ENCODE results near the gene TRA2B.

Gene TRA2B

DNA sequence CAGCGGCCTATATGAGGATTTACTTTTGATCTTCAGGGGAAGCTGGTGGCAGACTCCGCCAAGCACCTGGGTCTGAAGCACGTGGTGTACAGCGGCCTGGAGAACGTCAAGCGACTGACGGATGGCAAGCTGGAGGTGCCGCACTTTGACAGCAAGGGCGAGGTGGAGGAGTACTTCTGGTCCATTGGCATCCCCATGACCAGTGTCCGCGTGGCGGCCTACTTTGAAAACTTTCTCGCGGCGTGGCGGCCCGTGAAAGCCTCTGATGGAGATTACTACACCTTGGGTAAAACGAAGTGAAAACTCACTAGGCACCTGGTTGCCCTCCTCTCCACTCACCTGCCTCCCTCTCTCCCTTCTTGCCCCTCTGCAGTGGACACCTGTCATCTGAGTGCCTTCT lies 33.8 kb upstream of the TRA2B start:
- Histone ChIP-seq H3K27ac (ENCODE audit: low read depth, low read length) (no peak overlapping the region), H3K9me3 (ENCODE audit: low read length) (no peaks in the 10 kb centered on the region), H3K9ac (ENCODE audit: low read length) (no peak overlapping the region), H3K36me3 (ENCODE audit: insufficient read depth, low read length) (no peaks in the 10 kb centered on the region), H3K27me3 (ENCODE audit: control insufficient read depth in 1 of 2, insufficient read depth in 2 of 2, low read length in 2 of 2) (no peaks in the 10 kb centered on the region), H3K4me3 (ENCODE audit: low read depth in 1 of 2, low read length in 2 of 2) (no peak overlapping the region), H3K4me1 (ENCODE audit: insufficient read depth, low read length) (no peaks in the 10 kb centered on the region)

DNA sequence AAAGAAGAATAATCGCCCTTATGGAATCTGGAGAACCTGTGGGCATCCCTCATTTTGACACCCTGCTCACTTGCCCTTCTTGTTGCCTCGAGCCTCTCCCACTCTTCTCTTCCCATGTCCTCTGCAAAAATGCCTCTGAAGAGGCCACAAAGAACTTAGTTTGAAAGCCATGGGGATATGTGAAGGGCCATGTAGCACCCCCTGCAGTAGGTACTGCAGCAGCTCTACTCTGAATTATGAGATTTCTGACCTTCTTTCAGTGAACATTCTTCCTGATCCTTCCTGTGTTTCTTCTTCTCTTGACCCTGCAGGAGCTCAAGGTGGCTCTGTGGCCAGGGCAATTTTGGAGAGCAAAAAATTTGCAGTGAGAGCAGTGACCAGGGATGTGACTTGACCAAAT lies 30.4 kb upstream of the TRA2B start:
- H3K9me3 ChIP-seq (ENCODE audit: low read length), result no peaks in the 10 kb centered on the region
- no peaks in the 10 kb centered on the region for H3K27me3 ChIP-seq (ENCODE audit: control insufficient read depth in 1 of 2, insufficient read depth in 2 of 2, low read length in 2 of 2)
- no peak overlapping the region for H3K9ac ChIP-seq (ENCODE audit: low read length)
- H3K4me1 ChIP-seq (ENCODE audit: insufficient read depth, low read length), result no peaks in the 10 kb centered on the region
- H3K4me3 ChIP-seq (ENCODE audit: low read depth in 1 of 2, low read length in 2 of 2), result no peak overlapping the region
- no peaks in the 10 kb centered on the region for H3K36me3 ChIP-seq (ENCODE audit: insufficient read depth, low read length)
- no peak overlapping the region for H3K27ac ChIP-seq (ENCODE audit: low read depth, low read length)

DNA sequence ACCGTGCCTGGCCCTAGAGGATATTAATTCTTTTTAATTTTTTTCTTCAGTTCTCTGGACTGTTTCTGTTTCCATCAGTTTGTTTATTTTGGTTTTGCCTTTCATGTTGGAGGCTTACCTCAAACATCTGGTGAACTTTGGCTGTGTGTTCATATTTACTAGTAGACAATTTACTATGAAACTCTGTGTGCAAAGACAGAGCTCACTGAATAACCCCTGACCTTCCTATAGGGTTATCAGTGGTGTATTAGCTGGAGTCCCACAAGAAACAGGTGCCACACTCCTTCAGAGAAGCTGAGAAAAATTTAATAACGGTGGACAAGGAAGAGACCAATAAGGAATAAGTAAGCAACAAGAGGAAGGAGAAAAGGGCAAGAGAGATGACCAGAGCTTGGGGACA lies 28.8 kb upstream of the TRA2B start:
- Histone ChIP-seq H3K9me3 (ENCODE audit: low read length) (no peaks in the 10 kb centered on the region), H3K4me3 (ENCODE audit: low read depth in 1 of 2, low read length in 2 of 2) (no peak overlapping the region), H3K27ac (ENCODE audit: low read depth, low read length) (no peak overlapping the region), H3K4me1 (ENCODE audit: insufficient read depth, low read length) (no peaks in the 10 kb centered on the region), H3K9ac (ENCODE audit: low read length) (no peak overlapping the region), H3K27me3 (ENCODE audit: control insufficient read depth in 1 of 2, insufficient read depth in 2 of 2, low read length in 2 of 2) (no peaks in the 10 kb centered on the region), H3K36me3 (ENCODE audit: insufficient read depth, low read length) (no peaks in the 10 kb centered on the region)

DNA sequence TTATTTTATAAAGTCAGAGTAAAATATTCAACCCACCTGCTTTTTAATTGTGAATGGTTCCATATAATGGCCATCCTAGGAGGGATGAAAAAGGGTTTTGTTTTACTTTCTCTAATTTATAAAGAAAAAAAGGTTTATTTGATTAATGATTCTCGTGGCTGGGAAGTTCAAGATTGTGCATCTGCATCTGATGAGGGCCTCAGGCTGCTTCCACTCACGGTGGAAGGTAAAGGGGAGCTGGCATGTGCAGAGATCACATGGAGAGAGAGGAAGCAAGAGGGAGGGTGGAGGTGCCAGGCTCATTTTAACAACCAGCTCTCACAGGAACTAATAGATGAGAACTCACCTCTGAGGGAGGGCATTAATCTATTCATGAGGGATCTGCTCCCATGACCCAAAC lies 27.7 kb upstream of the TRA2B start:
- H3K36me3 ChIP-seq (ENCODE audit: insufficient read depth, low read length), result no peaks in the 10 kb centered on the region

DNA sequence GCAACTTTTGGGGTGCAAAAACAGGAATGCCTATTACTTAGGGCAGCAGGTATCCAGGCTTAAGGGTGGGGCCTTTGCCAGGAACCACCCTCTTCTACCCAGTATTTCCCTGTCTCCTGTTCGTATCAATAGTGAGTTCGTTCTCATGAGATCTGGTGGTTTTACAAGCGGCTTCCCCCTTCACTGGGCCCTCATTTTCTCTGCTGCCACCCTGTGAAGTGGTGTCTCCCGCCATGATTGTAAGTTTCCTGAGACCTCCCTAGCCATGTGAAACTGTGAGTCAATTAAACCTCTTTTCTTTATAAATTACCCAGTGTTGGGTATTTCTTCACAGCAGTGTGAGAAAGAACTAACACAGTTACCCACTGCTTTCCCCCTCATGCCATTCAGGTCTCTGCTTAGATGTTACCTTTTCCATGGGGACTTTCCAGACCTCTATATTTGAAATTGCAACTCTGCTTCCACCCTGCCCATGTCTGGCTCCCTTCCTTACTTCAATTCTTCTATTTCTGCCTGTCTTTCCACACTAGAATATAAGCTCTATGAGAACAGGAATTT lies 23.9 kb upstream of the TRA2B start:
- no peak overlapping the region for H3K9ac ChIP-seq (ENCODE audit: low read length)
- H3K27me3 ChIP-seq (ENCODE audit: control insufficient read depth in 1 of 2, insufficient read depth in 2 of 2, low read length in 2 of 2), result no peaks in the 10 kb centered on the region
- H3K36me3 ChIP-seq (ENCODE audit: insufficient read depth, low read length), result no peaks in the 10 kb centered on the region
- no peaks in the 10 kb centered on the region for H3K4me1 ChIP-seq (ENCODE audit: insufficient read depth, low read length)
- no peak overlapping the region for H3K4me3 ChIP-seq (ENCODE audit: low read depth in 1 of 2, low read length in 2 of 2)
- no peaks in the 10 kb centered on the region for H3K9me3 ChIP-seq (ENCODE audit: low read length)
- no peak overlapping the region for H3K27ac ChIP-seq (ENCODE audit: low read depth, low read length)

More for the DNA sequence above, 27.7 kb upstream of the TRA2B start:
- Histone ChIP-seq H3K4me3 (ENCODE audit: low read depth in 1 of 2, low read length in 2 of 2) (no peak overlapping the region), H3K9me3 (ENCODE audit: low read length) (no peaks in the 10 kb centered on the region), H3K9ac (ENCODE audit: low read length) (no peak overlapping the region), H3K27me3 (ENCODE audit: control insufficient read depth in 1 of 2, insufficient read depth in 2 of 2, low read length in 2 of 2) (no peaks in the 10 kb centered on the region), H3K4me1 (ENCODE audit: insufficient read depth, low read length) (no peaks in the 10 kb centered on the region), H3K27ac (ENCODE audit: low read depth, low read length) (no peak overlapping the region)

DNA sequence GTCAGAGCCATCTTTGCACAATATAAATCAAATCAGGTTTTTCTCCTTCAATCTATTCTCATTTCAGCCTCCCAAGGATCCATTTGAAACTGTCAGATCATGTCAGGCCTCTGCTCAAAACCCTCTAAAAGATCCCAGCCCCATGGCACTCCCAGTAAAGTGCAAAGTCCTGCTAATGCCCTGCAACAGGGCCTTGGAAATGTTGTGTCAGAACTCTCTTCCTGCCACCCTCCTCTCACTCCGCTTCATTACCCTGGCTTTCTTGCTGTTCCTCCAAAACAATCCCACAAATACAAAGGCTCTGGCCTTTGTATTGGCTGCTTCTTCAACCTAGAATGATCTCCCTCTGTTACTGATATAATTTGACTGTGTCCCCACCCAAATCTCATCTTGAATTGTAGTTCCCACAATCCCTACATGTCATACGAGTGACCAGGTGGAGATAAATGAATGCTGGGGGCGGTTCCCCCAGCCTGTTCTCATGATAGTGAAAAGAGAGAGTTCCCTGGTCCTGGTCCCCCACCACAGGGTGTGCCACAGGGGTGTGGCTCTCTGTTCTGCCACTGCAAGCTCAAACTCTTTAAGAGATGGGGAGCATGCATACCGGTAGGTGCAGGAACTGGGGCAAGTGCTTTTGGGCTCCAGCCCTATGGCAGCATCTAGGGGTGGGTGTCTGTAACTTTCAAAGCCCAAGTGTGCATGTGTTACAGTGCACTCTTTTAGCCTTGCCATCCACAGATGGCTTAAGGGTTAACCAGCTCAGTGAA lies 22.9 kb upstream of the TRA2B start:
- H3K4me3 ChIP-seq (ENCODE audit: low read depth in 1 of 2, low read length in 2 of 2), result no peak overlapping the region
- H3K27ac ChIP-seq (ENCODE audit: low read depth, low read length), result no peak overlapping the region
- no peaks in the 10 kb centered on the region for H3K36me3 ChIP-seq (ENCODE audit: insufficient read depth, low read length)
- no peak overlapping the region for H3K9ac ChIP-seq (ENCODE audit: low read length)
- no peaks in the 10 kb centered on the region for H3K4me1 ChIP-seq (ENCODE audit: insufficient read depth, low read length)
- H3K9me3 ChIP-seq (ENCODE audit: low read length), result no peaks in the 10 kb centered on the region
- no peaks in the 10 kb centered on the region for H3K27me3 ChIP-seq (ENCODE audit: control insufficient read depth in 1 of 2, insufficient read depth in 2 of 2, low read length in 2 of 2)

DNA sequence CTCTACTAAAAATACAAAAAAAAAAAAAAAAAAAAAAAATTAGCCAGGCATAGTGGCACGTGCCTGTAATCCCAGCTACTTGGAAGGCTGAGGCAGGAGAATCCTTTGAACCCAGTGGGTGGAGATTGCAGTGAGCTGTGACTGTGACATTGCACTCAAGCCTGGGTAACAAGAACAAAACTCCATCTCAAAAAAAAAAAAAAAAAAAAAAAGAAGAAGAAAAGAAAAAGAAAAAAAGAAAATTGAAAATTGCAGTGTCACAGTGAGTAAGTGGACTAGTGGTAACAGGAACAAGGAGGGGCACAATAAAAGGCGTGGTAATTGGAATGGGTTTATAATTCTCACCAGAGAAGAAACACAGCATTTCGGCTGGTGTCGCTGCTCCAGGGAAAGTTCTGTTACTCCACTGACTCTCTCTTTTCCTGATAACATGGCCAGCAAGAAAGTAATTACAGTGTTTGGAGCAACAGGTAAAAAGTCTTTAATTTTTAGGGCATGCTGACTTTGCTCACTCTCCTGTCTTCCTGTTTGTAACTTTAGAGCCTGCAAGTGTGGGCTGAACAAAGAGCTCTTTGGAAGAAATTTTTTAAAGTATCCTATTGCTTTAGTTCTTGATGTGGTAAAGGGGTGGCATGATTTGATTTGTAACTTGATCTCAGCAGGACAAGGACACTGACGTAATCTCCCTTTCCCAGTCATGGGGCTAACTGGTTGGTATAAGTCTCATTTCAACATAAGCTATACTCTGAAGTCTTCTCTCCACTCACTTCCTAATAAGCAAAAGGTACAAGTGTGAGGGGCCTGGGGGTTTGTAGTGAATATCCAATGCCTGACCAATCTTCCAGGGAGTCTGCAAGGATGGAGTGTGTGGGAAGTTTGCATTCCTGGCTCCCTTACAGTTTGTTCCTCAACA lies 22.1 kb upstream of the TRA2B start:
- Histone ChIP-seq H3K36me3 (ENCODE audit: insufficient read depth, low read length) (no peaks in the 10 kb centered on the region), H3K27ac (ENCODE audit: low read depth, low read length) (no peak overlapping the region), H3K9me3 (ENCODE audit: low read length) (no peaks in the 10 kb centered on the region), H3K9ac (ENCODE audit: low read length) (no peak overlapping the region), H3K4me3 (ENCODE audit: low read depth in 1 of 2, low read length in 2 of 2) (no peak overlapping the region), H3K4me1 (ENCODE audit: insufficient read depth, low read length) (no peaks in the 10 kb centered on the region), H3K27me3 (ENCODE audit: control insufficient read depth in 1 of 2, insufficient read depth in 2 of 2, low read length in 2 of 2) (no peaks in the 10 kb centered on the region)

DNA sequence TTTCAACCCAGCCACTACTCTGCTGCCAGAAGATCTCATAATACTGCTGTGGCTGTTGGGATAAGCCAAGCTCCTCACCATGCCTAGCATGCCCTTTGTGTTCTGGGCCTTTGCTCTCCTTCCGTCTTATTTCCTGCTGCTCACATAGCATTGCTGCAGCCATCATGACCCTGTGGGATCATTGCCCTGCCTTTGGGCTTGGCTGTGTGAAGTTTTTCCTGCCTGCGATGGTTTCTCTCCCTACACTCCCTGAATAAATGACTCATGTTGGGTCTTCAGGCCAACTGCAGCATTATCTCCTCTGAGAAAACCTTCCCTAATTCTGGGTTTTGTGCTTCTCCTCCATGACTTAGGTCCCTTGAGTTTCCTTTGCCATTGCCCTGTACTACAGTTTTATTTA lies 20.8 kb upstream of the TRA2B start:
- Histone ChIP-seq H3K27ac (ENCODE audit: low read depth, low read length) (no peak overlapping the region), H3K9me3 (ENCODE audit: low read length) (no peaks in the 10 kb centered on the region), H3K4me1 (ENCODE audit: insufficient read depth, low read length) (no peaks in the 10 kb centered on the region), H3K36me3 (ENCODE audit: insufficient read depth, low read length) (no peaks in the 10 kb centered on the region), H3K4me3 (ENCODE audit: low read depth in 1 of 2, low read length in 2 of 2) (no peak overlapping the region), H3K9ac (ENCODE audit: low read length) (no peak overlapping the region), H3K27me3 (ENCODE audit: control insufficient read depth in 1 of 2, insufficient read depth in 2 of 2, low read length in 2 of 2) (no peaks in the 10 kb centered on the region)

DNA sequence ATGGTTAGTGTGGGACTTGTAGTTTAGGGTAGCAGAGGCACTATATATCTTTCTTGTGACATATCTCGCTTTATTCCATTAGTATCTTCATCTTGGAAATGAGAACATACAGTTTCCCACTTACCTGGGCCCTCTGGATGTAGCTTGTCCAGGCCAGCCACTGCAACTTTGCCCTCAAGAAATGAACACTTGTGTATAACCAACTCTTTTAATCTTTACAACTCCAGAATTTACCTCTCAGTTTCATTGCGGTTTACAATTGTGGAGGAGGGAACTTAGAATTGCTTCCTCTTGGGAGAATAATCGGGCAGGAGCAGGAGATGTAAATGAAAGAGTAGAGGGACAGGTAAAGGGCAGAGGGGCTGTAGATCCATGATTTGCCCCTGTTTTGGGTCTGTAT lies 18.4 kb upstream of the TRA2B start:
- H3K27ac ChIP-seq (ENCODE audit: low read depth, low read length), result no peak overlapping the region
- no peaks in the 10 kb centered on the region for H3K4me1 ChIP-seq (ENCODE audit: insufficient read depth, low read length)
- H3K9me3 ChIP-seq (ENCODE audit: low read length), result no peaks in the 10 kb centered on the region

DNA sequence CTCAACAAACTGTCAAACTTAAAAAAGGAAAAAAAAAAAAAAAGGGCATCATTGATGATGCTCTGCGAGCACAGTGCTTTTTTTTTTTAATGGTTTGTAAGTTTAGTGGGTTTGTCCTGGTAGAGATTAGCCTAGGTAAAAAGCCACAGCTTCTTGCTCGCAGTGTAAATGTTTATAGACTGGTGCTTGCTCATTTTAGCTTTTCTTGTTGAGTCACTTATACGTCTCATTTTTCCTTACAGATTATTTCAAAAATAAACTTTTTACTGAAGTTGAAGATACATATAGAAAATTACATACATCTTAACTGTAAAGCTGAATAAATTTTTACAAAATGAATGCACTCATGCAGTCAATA lies 16.5 kb upstream of the TRA2B start:
- H3K9ac ChIP-seq (ENCODE audit: low read length), result no peak overlapping the region

More for the DNA sequence above, 18.4 kb upstream of the TRA2B start:
- no peak overlapping the region for H3K9ac ChIP-seq (ENCODE audit: low read length)
- H3K36me3 ChIP-seq (ENCODE audit: insufficient read depth, low read length), result no peaks in the 10 kb centered on the region
- H3K27me3 ChIP-seq (ENCODE audit: control insufficient read depth in 1 of 2, insufficient read depth in 2 of 2, low read length in 2 of 2), result no peaks in the 10 kb centered on the region
- H3K4me3 ChIP-seq (ENCODE audit: low read depth in 1 of 2, low read length in 2 of 2), result no peak overlapping the region

DNA sequence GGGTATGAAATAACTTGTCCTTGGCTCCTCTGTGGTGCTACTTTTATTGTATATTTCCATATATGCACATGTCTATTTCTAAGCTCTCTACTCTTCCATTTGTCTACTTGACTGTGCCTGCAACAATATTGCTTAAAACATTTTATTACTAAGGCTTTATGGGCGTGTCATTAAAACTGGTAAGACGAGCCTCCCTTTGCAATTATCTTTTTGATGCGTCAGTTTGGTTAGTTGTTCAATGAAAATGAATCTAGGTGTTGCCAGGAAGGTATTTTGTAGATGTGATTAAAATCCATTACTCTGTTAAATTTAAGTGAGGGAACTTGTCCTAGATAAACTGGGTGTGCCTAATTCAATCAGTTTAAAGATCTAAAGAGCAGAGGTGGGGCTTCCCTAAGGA lies 12.9 kb upstream of the TRA2B start:
- Histone ChIP-seq H3K27me3 (ENCODE audit: control insufficient read depth in 1 of 2, insufficient read depth in 2 of 2, low read length in 2 of 2) (no peaks in the 10 kb centered on the region), H3K4me3 (ENCODE audit: low read depth in 1 of 2, low read length in 2 of 2) (no peak overlapping the region), H3K27ac (ENCODE audit: low read depth, low read length) (no peak overlapping the region), H3K4me1 (ENCODE audit: insufficient read depth, low read length) (no peaks in the 10 kb centered on the region), H3K9me3 (ENCODE audit: low read length) (no peaks in the 10 kb centered on the region), H3K36me3 (ENCODE audit: insufficient read depth, low read length) (no peaks in the 10 kb centered on the region), H3K9ac (ENCODE audit: low read length) (no peak overlapping the region)

More for the DNA sequence above, 16.5 kb upstream of the TRA2B start:
- Histone ChIP-seq H3K9me3 (ENCODE audit: low read length) (no peaks in the 10 kb centered on the region), H3K27ac (ENCODE audit: low read depth, low read length) (no peak overlapping the region), H3K4me1 (ENCODE audit: insufficient read depth, low read length) (no peaks in the 10 kb centered on the region), H3K36me3 (ENCODE audit: insufficient read depth, low read length) (no peaks in the 10 kb centered on the region), H3K27me3 (ENCODE audit: control insufficient read depth in 1 of 2, insufficient read depth in 2 of 2, low read length in 2 of 2) (no peaks in the 10 kb centered on the region), H3K4me3 (ENCODE audit: low read depth in 1 of 2, low read length in 2 of 2) (no peak overlapping the region)
